HG02678 (cell line): ENCODE data around the gene IP6K3.

Experiments
- ATAC-seq: cut with Tn5 transposase; IDR thresholded peaks from one replicate; pipeline ENCODE4 v1.9.1; 2021; ENCODE audit warnings: mild to moderate bottlenecking, moderate library complexity; ENCODE audit not compliant: unreplicated experiment

The IP6K3 gene

DNA sequence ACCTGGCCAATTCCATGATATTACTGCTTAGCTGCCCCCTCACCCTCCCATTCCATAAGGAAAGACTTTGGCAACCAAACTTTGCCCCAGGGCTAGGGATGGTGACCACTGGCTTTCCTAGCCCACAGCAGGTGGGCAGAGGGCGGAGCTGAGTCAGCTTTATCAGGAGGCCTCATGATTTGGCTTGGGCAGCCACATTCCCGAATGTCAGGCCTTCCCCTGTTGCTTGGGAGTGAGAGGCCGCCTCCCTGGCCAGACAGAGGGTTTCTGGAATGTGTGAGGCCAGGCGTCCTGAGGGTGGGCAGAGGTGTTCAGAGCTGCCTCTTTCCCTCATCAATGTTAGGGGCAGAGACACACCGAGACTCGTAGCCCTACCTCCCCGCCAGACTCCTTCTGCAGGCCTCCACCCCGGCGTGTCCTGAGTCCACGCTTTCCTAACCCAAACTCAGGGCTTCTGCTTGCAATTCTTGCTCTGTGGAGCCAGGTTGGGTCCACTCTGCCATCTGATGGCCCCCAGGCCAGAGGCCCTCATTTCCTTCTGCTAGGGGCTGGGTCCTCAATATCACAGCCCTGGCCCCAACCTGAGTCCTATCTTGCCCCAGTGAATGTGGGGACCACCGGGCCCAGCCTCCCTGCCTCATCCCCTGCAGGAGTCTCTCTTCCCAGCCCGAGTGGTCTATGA is 54.5 kb downstream of the IP6K3 start:
- ATAC-seq: no peak

GRCh38 chr6:33691456-33692077 is 55.1 kb downstream of the IP6K3 start:
- no peak for ATAC-seq

- ATAC-seq: no peak
Observed at GRCh38 chr6:33690766-33691165, 55.9 kb downstream of the IP6K3 start.

- no peak for ATAC-seq
Observed at GRCh38 chr6:33689879-33690278, 56.8 kb downstream of the IP6K3 start.

DNA sequence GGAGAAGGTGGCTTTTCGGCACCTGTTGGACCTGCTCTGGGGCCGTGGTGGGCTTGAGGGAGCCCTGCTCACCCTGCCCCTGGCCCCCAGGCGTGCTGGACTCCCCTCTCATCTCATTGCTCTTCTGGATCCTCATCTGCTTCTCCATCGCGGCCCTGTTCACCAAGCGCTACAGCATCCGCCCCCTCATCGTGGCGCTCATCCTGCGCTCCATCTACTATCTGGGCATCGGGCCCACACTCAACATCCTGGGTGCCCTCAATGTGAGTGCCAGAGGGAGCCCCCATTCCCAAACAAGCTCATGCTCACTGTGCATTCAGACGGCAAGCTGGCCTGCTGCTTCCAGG is 57.6 kb downstream of the IP6K3 start:
- ATAC-seq: no peak

DNA sequence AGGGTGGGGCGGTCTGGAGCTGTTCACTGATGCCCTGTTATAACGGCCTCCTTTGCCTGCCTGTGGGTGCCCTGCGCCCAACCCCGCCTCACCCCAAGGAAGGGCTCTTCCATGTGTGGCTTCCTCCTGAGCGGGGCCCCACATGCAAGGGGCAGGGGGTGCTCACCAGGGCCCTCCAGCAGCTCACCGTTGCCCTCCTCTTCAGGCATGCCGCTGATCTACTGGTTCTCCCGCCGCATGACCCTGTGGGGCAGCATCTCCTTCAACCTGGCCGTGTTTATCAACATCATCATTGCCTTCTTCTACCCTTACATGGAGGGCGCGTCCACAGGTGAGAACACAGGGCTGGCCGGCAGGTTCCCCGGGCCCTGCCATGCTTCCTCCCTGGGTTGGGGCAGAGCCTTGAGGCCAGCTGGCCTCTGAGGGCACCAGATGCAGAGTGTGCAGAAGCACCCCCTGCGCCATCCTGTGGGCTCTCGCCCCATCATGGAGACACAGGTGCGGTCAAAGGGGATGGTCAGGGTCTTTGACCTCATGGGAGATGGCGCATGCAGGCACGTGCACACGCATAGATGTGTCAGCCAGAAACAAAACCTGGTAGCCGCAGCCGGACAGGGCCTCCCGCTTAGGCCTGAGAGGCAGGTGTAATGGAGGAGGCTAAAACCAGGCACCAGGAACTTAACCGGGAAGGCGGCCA is 58.1 kb downstream of the IP6K3 start:
- ATAC-seq: no peak

- no peak for ATAC-seq
Observed at GRCh38 chr6:33688006-33688405, 58.7 kb downstream of the IP6K3 start.

GRCh38 chr6:33686981-33687975 is 59.4 kb downstream of the IP6K3 start:
- no peak for ATAC-seq

GRCh38 chr6:33686225-33686924 is 60.3 kb downstream of the IP6K3 start:
- ATAC-seq: no peak

GRCh38 chr6:33685411-33686224 is 61.1 kb downstream of the IP6K3 start:
- no peak for ATAC-seq

- no peak for ATAC-seq
Observed at GRCh38 chr6:33684983-33685382, 61.7 kb downstream of the IP6K3 start.

- no peak for ATAC-seq
Observed at GRCh38 chr6:33684428-33684896, 62.2 kb downstream of the IP6K3 start.

- no peak for ATAC-seq
Observed at GRCh38 chr6:33683576-33684427, 62.9 kb downstream of the IP6K3 start.

- ATAC-seq: no peak
Observed at GRCh38 chr6:33683051-33683571, 63.6 kb downstream of the IP6K3 start.

DNA sequence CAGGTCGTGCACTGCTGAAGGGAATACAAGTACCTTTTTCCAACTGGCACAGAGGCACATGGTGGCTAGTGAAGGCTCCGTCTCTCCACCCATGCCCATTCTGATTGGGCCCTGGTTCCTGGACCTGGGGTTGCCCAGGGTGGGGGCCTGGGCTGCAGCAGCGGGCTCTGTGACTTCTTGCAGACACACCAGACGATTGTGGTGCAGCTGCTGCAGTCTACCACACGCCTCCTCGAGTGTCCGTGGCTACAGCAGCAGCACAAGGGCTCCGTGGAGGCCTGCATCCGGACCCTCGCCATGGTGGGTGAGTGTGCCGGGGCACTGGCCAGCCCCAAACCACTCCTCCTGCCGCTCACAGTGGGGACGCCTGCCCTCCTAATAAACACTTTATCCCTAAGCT is 64.4 kb downstream of the IP6K3 start:
- ATAC-seq: no peak

DNA sequence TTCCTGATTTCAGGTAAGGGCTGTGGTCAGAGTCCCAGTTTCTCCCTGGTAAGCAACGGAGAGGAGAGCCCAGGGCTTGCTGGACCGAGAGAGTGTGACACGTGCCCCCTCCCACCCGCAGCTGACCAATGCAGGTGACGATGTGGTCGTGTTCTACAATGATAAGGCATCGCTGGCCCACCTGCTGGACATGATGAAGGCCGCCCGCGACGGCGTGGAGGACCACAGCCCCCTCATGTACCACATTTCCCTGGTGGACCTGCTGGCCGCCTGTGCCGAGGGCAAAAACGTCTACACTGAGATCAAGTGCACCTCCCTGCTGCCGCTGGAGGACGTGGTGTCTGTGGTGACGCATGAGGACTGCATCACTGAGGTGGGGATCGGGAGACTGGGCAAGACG is 66.9 kb downstream of the IP6K3 start:
- no peak for ATAC-seq

- no peak for ATAC-seq
Observed at GRCh38 chr6:33678932-33679490, 67.7 kb downstream of the IP6K3 start.
